GM19240 (cell line): ENCODE measurements around the gene MCC.

Source experiments
- DNase-seq: peaks from one replicate; pipeline ENCODE4 v3.0.0; 2011; ENCODE audit warnings: low spot score; ENCODE audit not compliant: insufficient read length

The MCC gene

DNA sequence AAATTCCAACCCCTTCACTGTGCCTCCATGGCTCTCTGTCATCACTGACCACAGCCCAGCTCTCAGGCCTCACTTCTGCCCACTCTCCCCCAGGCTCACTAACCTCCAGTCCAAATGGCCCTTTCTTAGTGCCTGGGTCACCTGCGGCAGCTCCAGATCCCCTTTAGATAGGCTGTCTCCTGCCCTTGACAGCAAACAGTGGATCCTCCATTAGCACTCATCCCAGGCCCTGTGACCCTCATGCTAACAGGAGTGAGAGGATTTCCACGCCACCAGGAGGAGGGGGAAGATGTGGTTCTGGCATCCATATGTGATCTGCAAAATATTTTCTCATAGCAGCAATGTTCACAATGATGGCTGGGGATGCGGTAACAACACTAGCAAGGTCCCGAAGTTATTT is 372.3 kb downstream of the MCC start:
- no peak for DNase-seq

DNA sequence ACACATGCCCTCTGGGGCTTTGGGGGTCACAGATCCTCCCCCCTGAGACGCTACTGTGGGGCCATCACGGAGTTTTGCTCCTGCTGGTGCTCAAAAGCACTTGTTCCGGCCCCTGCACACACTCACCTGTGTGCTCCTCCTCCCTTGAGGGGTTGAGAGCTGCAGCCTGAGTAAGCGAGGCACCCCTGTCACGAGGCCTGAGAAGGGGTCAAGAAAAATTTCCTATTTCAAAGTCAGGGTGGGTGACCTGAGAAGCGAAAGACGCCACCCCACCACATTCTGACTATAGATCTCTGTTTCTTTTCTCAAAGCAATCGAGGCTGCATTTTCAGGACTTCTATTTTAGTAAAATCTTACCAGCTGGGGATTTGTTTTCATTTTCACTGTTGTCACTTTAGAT is 373.2 kb downstream of the MCC start:
- DNase-seq, result no peak

DNA sequence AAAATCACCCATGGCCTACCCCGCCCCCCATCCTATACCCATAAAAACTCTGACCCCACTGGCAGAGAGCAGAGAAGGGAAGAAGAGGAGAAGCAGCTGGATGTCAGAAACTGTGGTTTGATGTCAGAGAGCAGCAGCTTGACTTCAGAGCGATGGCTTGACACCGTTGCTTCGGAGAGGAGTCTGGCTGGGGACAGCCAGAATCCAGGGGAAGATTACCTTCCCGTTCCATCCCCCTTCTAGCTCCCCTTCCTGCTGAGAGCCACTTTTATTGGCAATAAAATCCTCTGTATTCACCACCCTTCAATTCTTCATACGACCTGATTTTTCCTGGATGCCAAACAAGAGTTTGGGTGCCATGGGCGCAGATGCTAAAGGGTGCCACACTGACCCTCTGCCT is 373.7 kb downstream of the MCC start:
- no peak for DNase-seq

DNA sequence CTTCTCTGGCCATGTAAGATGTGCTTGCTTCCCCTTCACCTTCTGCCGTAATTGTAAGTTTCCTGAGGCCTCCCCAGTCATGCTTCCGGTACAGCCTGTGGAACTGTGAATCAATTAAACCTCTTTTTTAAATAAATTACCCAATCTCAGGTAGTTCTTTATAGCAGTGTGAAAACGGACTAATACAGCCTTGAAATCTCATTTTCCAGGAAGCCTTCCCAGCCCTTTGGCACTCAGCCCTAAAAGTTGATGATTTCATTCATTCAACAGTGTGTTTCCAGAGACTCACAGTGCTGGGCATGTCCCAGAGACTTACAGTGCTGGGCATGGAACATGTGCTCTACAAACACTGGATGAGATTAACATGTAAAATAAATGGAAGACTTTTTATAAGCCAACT is 375.8 kb downstream of the MCC start:
- DNase-seq, result no peak

DNA sequence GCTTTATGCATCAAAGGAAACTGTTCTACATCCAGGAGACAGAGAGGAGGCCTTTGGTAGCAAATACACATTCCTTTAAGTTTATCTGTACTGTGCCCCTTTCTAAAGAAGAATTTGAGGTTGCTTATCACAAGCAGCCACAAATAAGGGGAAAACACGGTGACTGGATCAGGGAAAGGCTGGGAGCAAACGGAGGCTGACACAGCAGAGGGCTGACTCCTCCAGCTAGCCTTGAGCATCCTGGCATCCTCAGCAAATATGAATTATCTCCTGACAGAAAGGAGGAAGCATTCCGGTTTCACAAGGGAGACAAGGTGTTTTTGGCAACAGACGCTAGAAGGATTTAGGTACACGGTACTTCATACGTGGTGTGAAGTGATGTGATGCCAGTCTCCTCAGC is 378.1 kb downstream of the MCC start:
- no peak for DNase-seq

DNA sequence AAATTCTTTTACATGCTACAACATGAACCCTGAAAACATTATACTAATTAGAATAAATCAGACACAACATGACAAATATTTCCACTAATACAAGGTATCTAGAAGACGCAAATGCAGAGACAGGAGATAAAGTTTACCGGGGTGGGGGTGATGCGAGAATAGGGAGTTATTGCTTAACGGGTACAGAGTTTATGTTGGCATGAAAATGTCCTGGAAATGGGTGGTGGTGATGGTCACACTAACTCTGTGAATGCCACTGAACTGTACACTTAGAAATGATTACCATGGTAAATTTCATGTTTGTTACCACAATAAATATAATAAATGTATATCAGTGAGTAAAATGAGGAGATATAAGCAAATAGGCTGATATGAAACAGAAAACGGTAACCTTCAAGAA is 378.9 kb downstream of the MCC start:
- no peak for DNase-seq

DNA sequence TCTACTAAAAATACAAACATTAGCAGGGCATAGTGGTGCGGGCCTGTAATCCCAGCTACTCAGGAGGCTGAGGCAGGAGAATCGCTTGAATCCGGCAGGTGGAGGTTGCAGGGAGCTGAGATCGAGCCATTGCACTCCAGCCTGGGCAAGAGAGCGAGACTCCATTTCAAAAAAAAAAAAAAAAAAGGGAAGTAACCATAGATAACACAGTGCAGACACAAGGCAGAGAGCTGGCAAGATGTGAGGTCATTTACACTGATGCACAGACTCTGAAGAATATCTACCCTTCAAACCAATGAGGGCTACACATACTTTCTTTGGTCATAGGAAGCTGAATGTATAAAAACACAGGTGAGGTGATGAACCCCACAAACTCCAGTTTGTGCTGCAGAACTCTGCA is 379.8 kb downstream of the MCC start:
- DNase-seq, result no peak

DNA sequence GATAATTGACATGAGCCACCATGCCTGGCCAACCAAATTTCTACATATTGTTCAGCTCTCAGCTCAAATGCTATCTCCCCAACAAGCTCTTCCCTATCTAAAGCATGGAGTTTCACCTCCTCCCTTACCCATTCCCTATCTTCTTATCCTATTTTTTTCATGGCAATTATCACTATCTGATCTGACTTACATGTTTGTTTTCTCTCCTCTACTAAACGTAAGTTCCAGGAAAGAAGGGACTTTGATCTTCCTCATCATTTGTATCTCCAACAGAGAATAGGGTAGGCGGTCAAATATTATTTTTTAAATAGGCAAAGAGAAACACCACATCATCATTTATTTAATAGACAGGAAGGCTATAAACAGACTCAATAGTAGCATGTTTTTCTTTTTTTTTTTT is 381.4 kb downstream of the MCC start:
- no peak for DNase-seq

DNA sequence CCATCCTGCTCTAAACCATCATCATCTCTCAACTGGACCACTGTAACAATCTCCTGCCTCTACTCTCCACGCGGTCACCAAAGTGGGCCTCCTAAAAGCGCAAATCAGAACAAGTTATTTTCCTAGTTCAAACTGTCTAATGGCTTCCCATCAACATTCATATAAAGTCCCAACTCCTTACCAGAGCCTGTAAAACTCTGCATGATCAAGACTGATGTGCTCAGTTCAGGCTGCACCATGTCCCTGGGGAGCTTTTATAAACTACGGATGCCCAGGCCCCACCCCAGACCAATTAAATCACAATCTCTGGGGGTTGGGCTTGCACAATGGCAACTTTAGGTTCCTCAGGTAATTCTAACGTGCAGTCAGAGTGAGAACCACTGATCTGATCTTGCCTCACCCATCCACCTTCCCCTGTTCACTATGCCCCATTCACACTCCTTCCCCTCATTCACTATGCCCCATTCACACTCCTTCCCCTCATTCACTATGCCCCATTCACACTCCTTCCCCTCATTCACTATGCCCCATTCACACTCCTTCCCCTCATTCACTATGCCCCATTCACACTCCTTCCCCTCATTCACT is 382.5 kb downstream of the MCC start:
- DNase-seq, result no peak

DNA sequence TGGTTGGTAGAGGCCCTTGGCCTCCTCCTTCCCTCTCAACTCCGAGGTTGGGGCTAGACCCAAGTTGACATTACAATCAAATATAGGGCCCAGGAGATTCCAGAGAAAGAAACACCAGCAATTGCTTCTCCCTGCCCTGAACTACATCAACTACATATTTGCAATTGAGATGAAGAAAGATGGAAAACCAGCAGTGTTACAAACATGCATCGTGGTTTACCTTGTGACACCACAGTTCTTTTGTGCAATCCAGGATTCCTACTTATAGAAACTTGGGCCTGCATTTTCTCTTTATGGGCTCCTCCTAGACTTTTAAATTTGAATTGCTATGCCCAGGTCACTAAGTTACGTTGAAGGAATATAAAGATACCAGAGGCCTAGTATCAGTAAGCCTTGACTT is 384.9 kb downstream of the MCC start:
- no peak for DNase-seq

DNA sequence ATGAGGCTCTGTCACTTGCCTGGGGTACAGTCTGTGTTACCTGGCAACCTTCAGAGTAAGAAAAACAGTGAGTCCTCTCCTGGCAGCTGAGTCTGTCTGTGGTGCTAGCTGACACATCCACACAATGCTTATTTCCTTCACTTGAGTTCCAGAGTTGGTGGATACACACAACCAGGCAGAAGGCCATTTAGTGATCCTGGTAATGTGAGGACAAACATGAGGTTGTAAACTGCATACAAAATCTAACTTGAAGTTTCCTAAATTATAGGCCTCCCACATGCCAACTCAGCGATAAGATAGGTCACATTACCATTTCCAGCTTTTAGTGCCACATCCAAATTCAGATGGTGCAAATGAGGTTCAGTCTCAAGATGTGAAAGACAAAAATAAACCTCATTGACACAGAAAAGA is 386.1 kb downstream of the MCC start:
- no peak for DNase-seq

DNA sequence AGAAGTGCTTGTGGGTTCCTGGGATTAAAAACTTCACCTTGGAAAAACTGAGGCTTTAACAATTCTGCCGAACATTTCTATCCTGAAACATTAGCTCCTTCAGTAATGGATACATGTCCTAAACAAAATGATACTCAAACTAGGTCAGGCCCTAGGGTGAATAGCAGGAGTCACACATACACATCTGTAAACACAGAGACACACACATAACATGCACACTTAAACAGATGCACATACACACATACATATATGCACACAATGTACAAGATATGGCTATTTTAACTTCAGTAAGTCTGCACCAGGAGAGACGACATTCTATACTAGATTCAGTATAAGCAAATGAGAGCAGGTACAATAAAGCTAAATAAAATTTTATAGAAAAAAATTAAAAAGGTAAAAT is 387.3 kb downstream of the MCC start:
- no peak for DNase-seq

DNA sequence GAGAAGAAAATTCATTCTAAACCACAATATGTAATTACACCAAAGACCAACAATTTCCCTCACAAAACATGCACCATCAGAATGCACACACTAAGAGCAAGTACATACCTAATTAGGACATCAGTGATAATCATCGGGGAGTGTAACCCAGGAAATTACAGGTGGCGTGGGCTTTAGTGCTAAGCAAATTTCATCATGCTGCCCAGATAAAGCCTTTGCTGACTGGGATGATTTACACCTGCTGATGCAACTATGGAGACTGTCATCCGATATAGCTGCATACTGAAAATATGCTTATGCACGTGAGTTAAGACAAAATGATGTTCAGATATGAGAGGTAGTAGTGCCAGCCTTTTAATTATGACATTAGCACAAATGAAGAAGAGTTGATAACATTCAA is 388.4 kb downstream of the MCC start:
- DNase-seq, result no peak

DNA sequence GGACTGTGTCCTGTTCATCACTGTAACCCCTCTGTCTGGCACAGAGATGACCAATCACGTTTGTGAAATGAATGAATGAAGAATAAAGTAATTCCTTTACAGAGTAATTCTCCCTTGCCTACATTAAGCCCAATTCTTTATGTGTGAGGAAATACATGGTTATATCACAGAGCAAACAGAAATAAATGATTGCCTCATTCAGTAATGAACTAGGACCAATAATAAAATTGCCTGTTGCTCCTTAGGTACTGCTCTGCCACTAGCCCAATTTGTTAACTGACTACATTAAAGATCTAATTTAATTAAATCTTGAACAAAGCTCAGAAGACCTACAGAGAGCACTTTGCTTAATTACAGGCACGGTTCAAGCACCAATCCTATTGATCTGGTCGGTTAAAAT is 389.9 kb downstream of the MCC start:
- no peak for DNase-seq

DNA sequence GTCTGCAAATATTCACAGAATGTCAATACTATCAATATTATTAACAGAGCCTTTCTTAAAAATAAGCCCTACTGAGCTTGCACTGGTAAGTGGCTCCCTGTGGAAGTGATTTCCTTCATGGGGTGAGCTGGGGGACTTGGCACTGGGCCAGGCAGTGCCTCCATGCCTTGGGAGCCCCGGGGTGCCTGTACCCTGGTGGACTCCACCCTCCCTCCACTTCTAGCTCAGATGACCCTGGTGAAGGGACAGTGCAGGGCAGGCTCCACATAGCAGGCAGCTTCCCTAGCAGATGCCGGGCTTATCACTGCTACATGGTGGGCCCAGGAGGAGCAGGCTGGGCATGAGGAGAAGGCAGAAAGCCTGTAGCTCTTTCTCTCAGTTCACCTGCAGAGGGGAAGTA is 392.4 kb downstream of the MCC start:
- no peak for DNase-seq

DNA sequence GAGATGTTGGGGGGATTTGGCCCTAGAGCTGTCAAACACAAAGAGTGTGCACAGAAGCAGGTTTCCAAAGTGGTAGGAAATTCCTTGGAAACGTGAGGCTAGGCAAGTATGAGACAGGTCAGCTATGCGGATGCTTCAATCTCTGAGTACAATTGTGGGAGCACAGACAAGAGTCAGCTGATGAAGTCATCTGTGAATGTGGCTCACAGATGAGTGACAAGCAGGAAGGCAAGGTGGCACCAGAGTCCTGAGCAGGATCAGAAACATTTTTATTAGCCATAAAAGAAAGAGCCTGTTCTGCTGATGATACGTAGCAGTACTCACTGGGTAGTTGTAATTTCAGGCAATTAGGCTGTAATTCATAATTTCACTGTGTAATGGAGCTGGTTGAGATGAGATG is 394.7 kb downstream of the MCC start:
- no peak for DNase-seq

DNA sequence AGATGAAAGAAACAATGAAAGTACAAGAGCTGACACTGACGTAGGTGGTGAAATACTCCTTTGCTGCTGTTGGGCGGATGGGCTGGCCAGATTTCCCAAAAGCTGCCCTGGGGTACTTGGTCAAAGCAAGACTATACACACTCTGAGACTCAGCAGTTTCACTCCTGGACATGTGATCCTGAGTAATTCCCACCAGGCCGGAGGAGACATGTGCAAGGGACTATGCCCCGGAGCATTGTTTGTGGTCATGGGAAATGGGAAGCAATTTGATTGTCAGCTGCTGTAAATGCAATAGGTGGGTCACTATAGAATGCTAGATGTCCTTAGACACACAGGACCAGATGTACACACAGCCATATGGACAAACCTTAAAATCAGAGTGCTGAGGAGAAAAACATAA is 395.6 kb downstream of the MCC start:
- no peak for DNase-seq

DNA sequence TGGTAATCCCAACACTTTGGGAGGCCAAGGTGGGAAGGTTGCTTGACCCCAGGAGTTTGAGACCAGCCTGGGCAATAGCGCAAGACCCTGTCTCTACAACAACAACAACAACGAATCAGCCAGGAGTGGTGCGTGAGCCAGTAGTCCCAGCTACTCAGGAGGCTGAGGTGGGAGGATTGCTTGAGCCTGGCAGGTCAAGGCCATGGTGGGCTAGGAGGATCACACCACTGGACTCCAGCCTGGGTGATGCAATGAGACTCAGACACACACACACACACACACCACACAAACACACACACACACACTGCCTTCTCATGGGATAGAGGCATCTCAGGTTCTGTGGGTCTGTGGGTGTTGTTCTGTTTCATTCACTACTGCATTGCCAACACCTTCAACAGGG is 396.6 kb downstream of the MCC start:
- no peak for DNase-seq

DNA sequence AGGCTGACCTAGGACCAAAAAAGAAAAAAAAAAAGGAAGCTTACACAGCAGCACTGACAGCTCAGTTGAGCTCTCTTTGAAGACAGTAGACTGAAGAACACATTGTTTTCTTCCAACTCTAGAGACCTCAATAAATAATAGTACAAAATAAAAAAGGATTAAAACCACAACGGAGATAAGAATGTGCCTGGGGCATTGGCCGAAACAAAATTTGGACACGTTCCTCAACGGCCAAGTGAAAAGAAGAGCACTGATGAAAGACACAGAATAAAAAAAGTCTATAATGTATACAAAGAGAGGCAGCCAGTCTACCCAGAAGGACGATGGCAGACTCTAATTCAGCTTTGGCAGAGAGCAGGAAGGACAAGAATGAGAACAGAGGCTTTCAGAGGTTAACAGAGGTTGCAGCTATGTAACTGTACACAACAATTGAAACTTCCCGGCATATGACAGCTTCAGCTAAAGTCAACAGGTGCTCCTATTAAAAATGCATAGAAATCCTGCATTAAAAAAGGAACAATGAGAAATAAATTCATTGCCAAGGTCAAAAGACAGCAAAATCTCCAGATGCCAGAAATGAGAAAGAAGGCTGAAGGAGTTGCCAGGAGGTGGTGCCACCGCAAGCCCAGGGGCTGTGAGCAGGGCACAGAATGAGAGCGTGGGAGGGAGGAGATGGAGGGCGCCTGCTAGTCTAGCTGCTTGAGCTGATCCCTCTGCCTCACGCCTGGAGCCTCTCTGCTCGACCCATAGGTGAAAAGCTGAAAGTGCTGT is 397.7 kb downstream of the MCC start:
- no peak for DNase-seq

DNA sequence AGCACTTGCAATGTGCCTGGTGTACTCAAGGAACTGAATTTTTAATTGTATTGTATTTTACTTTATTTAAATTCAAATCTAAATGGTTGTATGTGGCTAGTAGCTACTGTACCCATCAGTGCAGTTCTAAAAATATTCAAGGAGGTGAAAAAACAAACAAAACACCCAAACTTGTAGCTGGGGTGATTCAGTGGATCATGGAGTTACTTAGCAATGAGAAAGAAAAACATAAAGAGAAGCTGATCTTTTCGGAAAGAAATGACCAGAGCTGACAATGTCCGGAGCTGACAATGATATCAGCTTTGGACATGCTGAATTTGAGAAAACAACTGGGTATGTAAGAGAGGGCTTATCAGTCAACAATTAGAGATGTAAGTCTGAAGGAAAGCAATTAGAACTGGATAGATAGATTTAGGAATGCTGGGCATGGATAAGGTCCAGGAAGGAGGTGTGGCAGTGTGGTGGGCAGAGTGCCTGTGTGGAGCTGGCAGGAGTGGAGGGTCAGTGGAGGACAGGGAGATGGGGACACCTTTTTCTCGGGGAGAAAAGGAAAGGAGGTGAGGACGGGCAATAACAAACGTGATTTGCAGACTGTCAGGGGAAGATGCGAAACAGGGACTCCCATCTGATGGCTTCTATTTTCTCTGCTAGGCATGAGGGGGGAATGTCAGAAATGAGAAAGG is 398.5 kb downstream of the MCC start:
- no peak for DNase-seq

DNA sequence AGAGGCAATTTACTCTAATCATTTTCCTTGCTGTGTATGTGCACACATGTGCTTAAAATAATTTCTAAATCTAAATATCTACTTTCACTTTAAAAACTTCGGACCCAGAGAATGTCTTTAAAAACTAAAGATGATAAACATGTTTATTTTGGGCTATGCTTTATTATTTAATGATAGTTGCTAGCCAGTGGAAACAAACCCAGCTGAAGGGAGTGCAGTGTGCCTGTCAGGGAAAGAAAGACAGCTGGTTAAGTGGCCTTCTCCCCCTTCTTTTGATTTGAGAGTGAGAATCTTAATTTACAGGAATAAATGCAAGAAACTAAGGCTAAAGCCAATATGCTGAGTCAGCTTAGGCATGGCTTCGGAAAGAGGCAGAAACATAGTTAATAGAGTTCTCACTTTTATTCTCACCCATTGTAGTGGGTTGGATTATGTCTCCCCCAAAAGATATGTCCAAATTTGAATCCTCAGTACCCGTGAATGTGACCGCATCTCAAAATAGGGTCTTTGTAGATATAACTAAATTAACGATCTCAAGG is 400.2 kb downstream of the MCC start:
- no peak for DNase-seq

DNA sequence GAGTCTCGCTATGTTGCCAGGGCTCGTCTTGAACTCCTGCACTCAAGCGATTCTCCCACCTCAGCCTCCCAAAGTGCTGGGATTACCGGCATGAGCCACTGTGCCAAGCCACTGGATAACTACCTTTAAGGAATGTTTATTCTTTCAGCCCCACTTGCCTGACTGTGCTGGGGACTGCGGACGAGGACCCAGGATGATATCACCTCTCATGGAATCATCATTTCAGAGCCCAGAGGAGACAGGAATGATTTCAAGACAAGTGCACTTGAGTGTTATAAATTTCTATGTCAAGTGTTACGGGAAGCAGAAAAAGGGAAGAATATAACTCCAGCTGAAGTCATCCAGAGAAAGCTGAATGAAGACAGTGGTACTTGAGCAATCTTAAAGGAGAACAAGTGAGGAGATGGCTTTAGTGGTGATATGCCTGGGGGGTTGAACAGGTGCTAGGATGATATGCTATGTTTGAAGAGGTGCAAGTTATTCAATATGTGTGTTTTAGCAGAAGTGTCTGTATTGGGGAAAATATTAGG is 402.3 kb downstream of the MCC start:
- no peak for DNase-seq

DNA sequence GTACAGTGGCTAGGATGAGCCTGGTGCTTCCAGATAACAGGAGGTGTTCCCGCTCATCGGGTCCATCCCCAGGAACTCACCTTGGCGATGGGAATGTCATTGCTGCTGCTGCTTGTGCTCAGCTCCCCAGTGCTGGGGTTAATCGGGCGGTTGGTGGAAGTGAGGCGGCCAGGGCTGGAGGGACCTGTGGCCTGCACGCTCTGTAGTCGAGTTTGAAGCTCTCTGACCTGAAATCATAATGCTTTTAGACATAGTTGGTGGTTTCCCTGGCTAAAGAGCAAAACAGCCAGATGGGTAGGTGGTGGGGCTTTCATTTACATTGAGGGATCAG is 403.2 kb downstream of the MCC start:
- DNase-seq, result no peak
